ENCODE data around the gene SPANXA1. TPM values are rescaled to one million over a fixed set of nuclear protein-coding genes. Genes with fewer than 3 reads are reported as not detected.
"Not testable (repeated sequence)": the region's sequence is repeated elsewhere in the genome, so short reads cannot be mapped to it uniquely, and the experiment has no call there.

SPANXA1 gene
- total RNA-seq (not detected), polyA plus RNA-seq (not detected)
- long read RNA-seq, donor 1, result 0 reads
- long read RNA-seq, donor 2, result 0 reads

- no CpG with 5 or more reads among the region's 10 CpGs for WGBS, 3 donors
- DNase-seq; H3K36me3 ChIP-seq (ENCODE audit: insufficient read depth in 1 of 2, low read depth in 1 of 2); intact Hi-C loops (cut with DNase I); H3K27ac ChIP-seq; ATAC-seq; H3K4me1 ChIP-seq; H3K9me3 ChIP-seq; H3K4me3 ChIP-seq; H3K27me3 ChIP-seq (ENCODE audit: insufficient read depth in 3 of 3, low read length in 2 of 3): not testable (repeated sequence)
Observed at GRCh38 chrX:141584638-141585037, at the start of gene SPANXA1. SPANXA1 (minus strand) TSS chrX:141584738; CDS start chrX:141584678, 60 bp downstream.

- no peak for TF ChIP-seq CTCF (IDR thresholded peaks at IDR 0.05)
- DNase-seq, result no peak
- ATAC-seq, result no peak
Observed at GRCh38 chrX:141632124-141632523, 47.6 kb upstream of the SPANXA1 start.

DNA sequence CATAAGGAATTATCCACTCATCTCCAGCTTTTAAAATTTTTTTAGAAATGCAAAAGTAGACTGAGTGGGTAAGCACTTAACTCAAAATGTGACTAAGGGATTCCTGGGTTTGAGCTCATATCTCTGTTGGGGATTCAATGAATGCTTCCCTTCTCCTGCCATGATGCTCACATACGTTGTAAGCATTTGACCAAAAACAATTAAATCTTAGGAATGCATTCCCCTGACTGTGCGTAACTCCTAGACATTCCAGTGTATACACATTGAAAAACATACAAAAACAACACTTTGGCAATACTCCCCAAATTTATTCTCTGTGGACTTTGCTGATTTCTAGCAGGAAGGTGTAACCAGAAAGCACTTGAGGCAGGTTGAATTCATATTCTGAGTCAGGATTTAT, 34.8 kb upstream of the SPANXA1 start:
- intact Hi-C loops (cut with DNase I), result no loop called here
- DNase-seq, result no peak
- 54 to 72% (median 58%) methylated on average over 2 of the region's 2 CpGs for WGBS, 3 donors
- no peaks in the 10 kb centered on the region for H3K27me3 ChIP-seq (ENCODE audit: insufficient read depth in 3 of 3, low read length in 2 of 3)
- no peaks in the 10 kb centered on the region for H3K36me3 ChIP-seq (ENCODE audit: insufficient read depth in 1 of 2, low read depth in 1 of 2)
- no peak overlapping the region for H3K27ac ChIP-seq
- no peak overlapping the region for H3K4me3 ChIP-seq
- ATAC-seq, result no peak
- no peaks in the 10 kb centered on the region for H3K9me3 ChIP-seq
- TF ChIP-seq CTCF (IDR thresholded peaks at IDR 0.05), result no peak
- no peaks in the 10 kb centered on the region for H3K4me1 ChIP-seq

More at GRCh38 chrX:141632124-141632523, 47.6 kb upstream of the SPANXA1 start:
- intact Hi-C loops (cut with DNase I), result no loop called here
- H3K4me3 ChIP-seq, result no peak overlapping the region
- no peaks in the 10 kb centered on the region for H3K36me3 ChIP-seq (ENCODE audit: insufficient read depth in 1 of 2, low read depth in 1 of 2)
- H3K27me3 ChIP-seq (ENCODE audit: insufficient read depth in 3 of 3, low read length in 2 of 3), result no peaks in the 10 kb centered on the region
- H3K27ac ChIP-seq, result no peak overlapping the region
- no peaks in the 10 kb centered on the region for H3K9me3 ChIP-seq
- H3K4me1 ChIP-seq, result no peaks in the 10 kb centered on the region

DNA sequence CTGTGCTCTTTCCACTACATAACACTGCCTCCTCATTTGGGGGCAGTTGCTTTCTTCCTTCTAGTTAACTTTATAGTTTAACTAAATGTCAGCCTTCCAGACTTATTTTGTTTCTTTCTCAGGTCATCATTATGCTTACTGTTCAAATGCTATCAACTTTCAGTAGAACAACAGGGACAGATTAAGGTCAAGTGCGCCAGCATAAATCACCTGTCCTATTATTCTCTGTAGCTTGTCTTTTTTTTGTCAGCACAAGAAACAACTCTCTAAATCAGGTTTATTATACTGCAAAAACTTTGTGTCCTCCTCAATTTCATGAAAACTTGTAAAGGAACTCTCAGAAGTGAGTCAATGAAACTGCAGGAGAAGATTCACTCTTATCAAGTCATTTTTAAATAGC, 24.6 kb upstream of the SPANXA1 start:
- Histone ChIP-seq H3K27me3 (ENCODE audit: insufficient read depth in 3 of 3, low read length in 2 of 3) (no peaks in the 10 kb centered on the region), H3K4me1 (no peaks in the 10 kb centered on the region), H3K4me3 (no peak overlapping the region), H3K27ac (no peak overlapping the region), H3K36me3 (ENCODE audit: insufficient read depth in 1 of 2, low read depth in 1 of 2) (no peaks in the 10 kb centered on the region), H3K9me3 (no peaks in the 10 kb centered on the region)
- 86 to 96% (median 89%) methylated on average over 1 of the region's 1 CpG for WGBS, 3 donors
- TF ChIP-seq CTCF (IDR thresholded peaks at IDR 0.05), result no peak
- DNase-seq, result no peak
- intact Hi-C loops (cut with DNase I), result no loop called here
- ATAC-seq, result no peak

DNA sequence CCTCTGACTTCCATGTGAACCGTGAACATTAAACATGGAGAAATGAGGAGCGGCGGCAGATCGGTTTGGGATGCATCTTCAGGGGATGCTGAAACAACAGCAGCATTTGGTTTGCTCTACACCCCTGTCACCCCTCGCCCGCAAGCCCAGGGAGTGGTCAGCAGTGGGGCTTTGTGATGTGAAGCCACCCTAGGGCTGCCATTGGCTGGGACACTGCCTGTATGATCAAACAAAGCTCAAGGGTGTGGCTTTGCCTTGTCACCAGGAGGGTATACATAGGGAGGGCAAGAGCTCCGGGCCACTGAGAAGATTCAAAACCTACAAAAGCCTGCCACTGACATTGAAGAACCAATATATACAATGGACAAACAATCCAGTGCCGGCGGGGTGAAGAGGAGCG, 4.9 kb upstream of the SPANXA1 start, which contains the start of gene SPANXA2:
Gene SPANXA2 (plus strand): TSS at position 301 of the 400 bp plus-strand sequence. CDS start 60 bp downstream, at position 361.
- no CpG with 5 or more reads among the region's 10 CpGs for WGBS, 3 donors
- not testable (repeated sequence) for ATAC-seq

DNA sequence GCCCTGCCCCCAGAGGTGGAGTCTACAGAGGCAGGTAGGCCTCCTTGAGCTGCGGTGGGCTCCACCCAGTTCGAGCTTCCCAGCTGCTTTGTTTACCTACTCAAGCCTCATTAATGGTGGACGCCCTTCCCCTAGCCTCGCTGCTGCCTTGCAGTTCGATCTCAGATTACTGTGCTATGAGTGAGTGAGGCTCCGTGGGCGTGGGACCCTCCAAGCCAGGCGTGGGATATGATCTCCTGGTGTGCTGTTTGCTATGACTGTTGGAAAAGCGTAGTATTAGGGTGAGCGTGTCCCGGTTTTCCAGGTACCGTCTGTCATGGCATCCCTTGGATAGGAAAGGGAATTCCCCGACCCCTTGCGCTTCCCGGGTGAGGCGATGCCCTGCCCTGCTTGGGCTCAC, 42.0 kb downstream of the SPANXA1 start:
- H3K4me3 ChIP-seq; H3K36me3 ChIP-seq (ENCODE audit: insufficient read depth in 1 of 2, low read depth in 1 of 2); H3K27ac ChIP-seq; DNase-seq; intact Hi-C loops (cut with DNase I); H3K4me1 ChIP-seq; ATAC-seq; H3K27me3 ChIP-seq (ENCODE audit: insufficient read depth in 3 of 3, low read length in 2 of 3); H3K9me3 ChIP-seq: not testable (repeated sequence)
- WGBS, 3 donors, result 80 to 92% (median 82%) methylated on average over 3 to 7 of the region's 16 CpGs

More for the DNA sequence above, 4.9 kb upstream of the SPANXA1 start, which contains the start of gene SPANXA2:
- H3K9me3 ChIP-seq; DNase-seq; H3K4me3 ChIP-seq; H3K27me3 ChIP-seq (ENCODE audit: insufficient read depth in 3 of 3, low read length in 2 of 3); H3K36me3 ChIP-seq (ENCODE audit: insufficient read depth in 1 of 2, low read depth in 1 of 2); H3K4me1 ChIP-seq; H3K27ac ChIP-seq; intact Hi-C loops (cut with DNase I): not testable (repeated sequence)

Other genes with a start within 250 kb of the SPANXA1 start
- gene SPANXA2, start 5.0 kb upstream of the SPANXA1 start, total RNA-seq, result not detected
- not detected for gene SPANXA2, start 5.0 kb upstream of the SPANXA1 start, polyA plus RNA-seq
- gene SPANXD, start 114.0 kb upstream of the SPANXA1 start, total RNA-seq, result not detected
- gene SPANXD, start 114.0 kb upstream of the SPANXA1 start, polyA plus RNA-seq, result not detected

Measured in psoas muscle (tissue), 8 donors.